Heart left ventricle (tissue), 13 donors: ENCODE measurements around the gene SYNCRIP.

Experiments used
- POLR2A ChIP-seq, 2 donors: fragments of 450-650 bp; IDR thresholded peaks; one replicate each; pipeline ENCODE4 v1.6.1; 2017; ENCODE audit warnings: antibody characterized with exemption in 2 of 2, mild to moderate bottlenecking in 2 of 2, moderate library complexity in 2 of 2
- TF ChIP-seq, protein P1 (sequence below), 12 donors: fragments of 200-600 bp; sonication (generic) in 4 of 12; IDR thresholded peaks; one replicate each; pipeline versions ENCODE4 v1.5.0 to v1.8.0; 2018 to 2022; ENCODE audit warnings: antibody characterized with exemption in 12 of 12, mild to moderate bottlenecking in 5 of 12
- donor health status: ischemic (EF 13 %, LVEDD 7.1; RV severe dilation, severe dysfunction).
- donor health status: DM: no; HTN: yes; CAD: no.
- donor health status: DM: no; HTN: no; CAD: no.
- donor health status: ischemic (EF 25% LVEDD 6.9; RV normal size, moderate dysfunction).
- donor health status: ischemic (EF 25% LVEDD 5.7; RV mildly dilated, moderate dysfunction).
- donor health status: ischemic (EF 35%, LVEDD 5.7; RV mildly dilated, moderate dysfunction).
- donor health status: nonischemic (EF 11% LVEDD 7.7; RV severe dilation, severe dysfunction).
- donor health status: DM: yes; HTN: yes; CAD: no.
- donor health status: PGD.
- donor health status: ischemic (EF 29% LVEDD 5.4; RV normal size, mild dysfunction).
- donor health status: nonischemic (EF 23%, LVEDD 6.1; RV moderate dilation, normal function).

DNA sequence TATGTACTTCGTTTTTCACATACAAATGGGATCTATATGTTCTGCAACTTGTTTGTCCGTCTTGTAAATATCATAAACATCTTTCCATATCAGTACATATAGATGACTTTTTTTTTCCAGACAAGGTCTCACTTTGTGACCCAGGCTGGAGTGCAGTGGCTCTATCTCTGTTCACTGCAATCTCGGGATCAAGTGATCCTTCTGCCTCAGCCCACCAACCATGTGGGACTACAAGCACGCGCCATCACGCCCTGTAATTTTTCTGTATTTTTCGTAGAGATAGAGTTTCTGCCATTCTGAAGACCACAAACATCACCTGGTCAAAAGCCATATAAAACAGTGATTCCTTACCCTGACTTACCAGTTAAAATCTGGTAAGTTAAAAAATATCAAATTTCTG, 37.7 kb upstream of the SYNCRIP start:
- TF ChIP-seq, protein P1, sequence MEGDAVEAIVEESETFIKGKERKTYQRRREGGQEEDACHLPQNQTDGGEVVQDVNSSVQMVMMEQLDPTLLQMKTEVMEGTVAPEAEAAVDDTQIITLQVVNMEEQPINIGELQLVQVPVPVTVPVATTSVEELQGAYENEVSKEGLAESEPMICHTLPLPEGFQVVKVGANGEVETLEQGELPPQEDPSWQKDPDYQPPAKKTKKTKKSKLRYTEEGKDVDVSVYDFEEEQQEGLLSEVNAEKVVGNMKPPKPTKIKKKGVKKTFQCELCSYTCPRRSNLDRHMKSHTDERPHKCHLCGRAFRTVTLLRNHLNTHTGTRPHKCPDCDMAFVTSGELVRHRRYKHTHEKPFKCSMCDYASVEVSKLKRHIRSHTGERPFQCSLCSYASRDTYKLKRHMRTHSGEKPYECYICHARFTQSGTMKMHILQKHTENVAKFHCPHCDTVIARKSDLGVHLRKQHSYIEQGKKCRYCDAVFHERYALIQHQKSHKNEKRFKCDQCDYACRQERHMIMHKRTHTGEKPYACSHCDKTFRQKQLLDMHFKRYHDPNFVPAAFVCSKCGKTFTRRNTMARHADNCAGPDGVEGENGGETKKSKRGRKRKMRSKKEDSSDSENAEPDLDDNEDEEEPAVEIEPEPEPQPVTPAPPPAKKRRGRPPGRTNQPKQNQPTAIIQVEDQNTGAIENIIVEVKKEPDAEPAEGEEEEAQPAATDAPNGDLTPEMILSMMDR (IDR thresholded peaks at IDR 0.05), result no peak
- no peak for TF ChIP-seq POLR2A (IDR thresholded peaks at IDR 0.05)
